Measurements from ENCODE around the gene PARVG. TPM values are rescaled to one million over a fixed set of nuclear protein-coding genes. Genes with fewer than 3 reads are reported as not detected.

The PARVG gene
- total RNA-seq, 1 experiment from 2014 or later, result 0.21 TPM

GRCh38 chr22:44162960-44163359 is 17.8 kb upstream of the PARVG start:
- H3K36me3 ChIP-seq (replicated peaks; ENCODE audit: control insufficient read depth, insufficient read depth, low read length), result no peaks in the 10 kb centered on the region; the same call in 1 of the 2 replicates
- DNase-seq, result no peak
- no peak overlapping the region for H3K4me3 ChIP-seq (ENCODE audit: insufficient read depth, low read depth, low read length)
- no peaks in the 10 kb centered on the region for H3K27me3 ChIP-seq (ENCODE audit: control insufficient read depth, insufficient read depth, low read length)

GRCh38 chr22:44163536-44163935 is 17.2 kb upstream of the PARVG start:
- Histone ChIP-seq H3K27me3 (ENCODE audit: control insufficient read depth, insufficient read depth, low read length) (no peaks in the 10 kb centered on the region), H3K4me3 (ENCODE audit: insufficient read depth, low read depth, low read length) (no peak overlapping the region), H3K36me3 (replicated peaks; ENCODE audit: control insufficient read depth, insufficient read depth, low read length) (no peaks in the 10 kb centered on the region; the same call in 1 of the 2 replicates)
- DNase-seq, result no peak

- Histone ChIP-seq H3K36me3 (replicated peaks; ENCODE audit: control insufficient read depth, insufficient read depth, low read length) (no peaks in the 10 kb centered on the region), H3K4me3 (ENCODE audit: insufficient read depth, low read depth, low read length) (no peak overlapping the region), H3K27me3 (ENCODE audit: control insufficient read depth, insufficient read depth, low read length) (no peaks in the 10 kb centered on the region)
- DNase-seq, result no peak
Observed at GRCh38 chr22:44164031-44164430, 16.7 kb upstream of the PARVG start.

- Histone ChIP-seq H3K36me3 (replicated peaks; ENCODE audit: control insufficient read depth, insufficient read depth, low read length) (no peaks in the 10 kb centered on the region), H3K27me3 (ENCODE audit: control insufficient read depth, insufficient read depth, low read length) (no peaks in the 10 kb centered on the region), H3K4me3 (ENCODE audit: insufficient read depth, low read depth, low read length) (no peak overlapping the region)
- no peak for DNase-seq
Observed at GRCh38 chr22:44165286-44165874, 15.3 kb upstream of the PARVG start.

GRCh38 chr22:44166498-44167276 is 14.0 kb upstream of the PARVG start:
- Histone ChIP-seq H3K36me3 (replicated peaks; ENCODE audit: control insufficient read depth, insufficient read depth, low read length) (no peaks in the 10 kb centered on the region), H3K27me3 (ENCODE audit: control insufficient read depth, insufficient read depth, low read length) (no peaks in the 10 kb centered on the region), H3K4me3 (ENCODE audit: insufficient read depth, low read depth, low read length) (no peak overlapping the region)
- DNase-seq, result peak; percentile 70

- no peak overlapping the region for H3K4me3 ChIP-seq (ENCODE audit: insufficient read depth, low read depth, low read length)
- H3K36me3 ChIP-seq (replicated peaks; ENCODE audit: control insufficient read depth, insufficient read depth, low read length), result no peaks in the 10 kb centered on the region
- no peaks in the 10 kb centered on the region for H3K27me3 ChIP-seq (ENCODE audit: control insufficient read depth, insufficient read depth, low read length)
- DNase-seq, result no peak
Observed at GRCh38 chr22:44167501-44167900, 13.2 kb upstream of the PARVG start.

- DNase-seq, result no peak
- H3K36me3 ChIP-seq (replicated peaks; ENCODE audit: control insufficient read depth, insufficient read depth, low read length), result no peaks in the 10 kb centered on the region
Observed at GRCh38 chr22:44168206-44168605, 12.5 kb upstream of the PARVG start.

GRCh38 chr22:44170470-44170869 is 10.3 kb upstream of the PARVG start:
- DNase-seq, result peak; percentile 64
- H3K36me3 ChIP-seq (replicated peaks; ENCODE audit: control insufficient read depth, insufficient read depth, low read length), result no peaks in the 10 kb centered on the region
- no peak overlapping the region for H3K4me3 ChIP-seq (ENCODE audit: insufficient read depth, low read depth, low read length)
- H3K27me3 ChIP-seq (ENCODE audit: control insufficient read depth, insufficient read depth, low read length), result no peaks in the 10 kb centered on the region

More at GRCh38 chr22:44168206-44168605, 12.5 kb upstream of the PARVG start:
- Histone ChIP-seq H3K27me3 (ENCODE audit: control insufficient read depth, insufficient read depth, low read length) (no peaks in the 10 kb centered on the region), H3K4me3 (ENCODE audit: insufficient read depth, low read depth, low read length) (no peak overlapping the region)

GRCh38 chr22:44171561-44171960 is 9.2 kb upstream of the PARVG start:
- no peaks in the 10 kb centered on the region for H3K36me3 ChIP-seq (replicated peaks; ENCODE audit: control insufficient read depth, insufficient read depth, low read length)
- no peak for DNase-seq
- no peak overlapping the region for H3K4me3 ChIP-seq (ENCODE audit: insufficient read depth, low read depth, low read length)
- no peaks in the 10 kb centered on the region for H3K27me3 ChIP-seq (ENCODE audit: control insufficient read depth, insufficient read depth, low read length)

- Histone ChIP-seq H3K4me3 (ENCODE audit: insufficient read depth, low read depth, low read length) (no peak overlapping the region), H3K27me3 (ENCODE audit: control insufficient read depth, insufficient read depth, low read length) (no peaks in the 10 kb centered on the region), H3K36me3 (replicated peaks; ENCODE audit: control insufficient read depth, insufficient read depth, low read length) (no peaks in the 10 kb centered on the region)
- DNase-seq, result peak; percentile 75
Observed at GRCh38 chr22:44172370-44173108, 8.2 kb upstream of the PARVG start.

- Histone ChIP-seq H3K27me3 (ENCODE audit: control insufficient read depth, insufficient read depth, low read length) (no peaks in the 10 kb centered on the region), H3K4me3 (ENCODE audit: insufficient read depth, low read depth, low read length) (no peak overlapping the region), H3K36me3 (replicated peaks; ENCODE audit: control insufficient read depth, insufficient read depth, low read length) (no peaks in the 10 kb centered on the region)
- no peak for DNase-seq
Observed at GRCh38 chr22:44173154-44173553, 7.6 kb upstream of the PARVG start.

- Histone ChIP-seq H3K36me3 (replicated peaks; ENCODE audit: control insufficient read depth, insufficient read depth, low read length) (no peaks in the 10 kb centered on the region), H3K4me3 (ENCODE audit: insufficient read depth, low read depth, low read length) (no peak overlapping the region), H3K27me3 (ENCODE audit: control insufficient read depth, insufficient read depth, low read length) (no peaks in the 10 kb centered on the region)
- DNase-seq, result no peak
Observed at GRCh38 chr22:44175676-44176075, 5.0 kb upstream of the PARVG start.

- no peaks in the 10 kb centered on the region for H3K36me3 ChIP-seq (replicated peaks; ENCODE audit: control insufficient read depth, insufficient read depth, low read length)
- no peak for DNase-seq
- H3K27me3 ChIP-seq (ENCODE audit: control insufficient read depth, insufficient read depth, low read length), result no peaks in the 10 kb centered on the region
- H3K4me3 ChIP-seq (ENCODE audit: insufficient read depth, low read depth, low read length), result no peak overlapping the region
Observed at GRCh38 chr22:44179196-44179988, 1.3 kb upstream of the PARVG start.

GRCh38 chr22:44179989-44180705 is 578 bp upstream of the PARVG start:
- DNase-seq, result no peak
- Histone ChIP-seq H3K36me3 (replicated peaks; ENCODE audit: control insufficient read depth, insufficient read depth, low read length) (no peaks in the 10 kb centered on the region), H3K4me3 (ENCODE audit: insufficient read depth, low read depth, low read length) (no peak overlapping the region), H3K27me3 (ENCODE audit: control insufficient read depth, insufficient read depth, low read length) (no peaks in the 10 kb centered on the region)

Measured in H7 (cell line).